Measurements from ENCODE around the gene PANX1. TPM values are rescaled to one million over a fixed set of nuclear protein-coding genes. Genes with fewer than 3 reads are reported as not detected.
A peak's percentile ranks its signal among the peaks of the same experiment; 100 is the strongest.

The PANX1 gene
- polyA plus RNA-seq, 1 of the 3 experiments (the other 2 are of a cell fraction): 11.1 TPM

- ChIA-PET POLR2A (no interaction called here), CTCF (interaction anchor here (1.1 to 2.3 kb wide), 6 partner anchors 9 to 289 kb away, joined by 3 to 9 read pairs (median 6); no protein-coding TSS in a partner anchor)
- 92% methylated on average over 1 of the region's 1 CpG for WGBS (ENCODE audit: low lambda C conversion rate)
- Histone ChIP-seq H4K20me1 (ENCODE audit: insufficient read depth) (no peaks in the 10 kb centered on the region), H3K4me2 (no peak overlapping the region), H3K4me1 (ENCODE audit: control insufficient read depth in 1 of 2, insufficient read depth in 2 of 2, low read depth in 1 of 2, low read length in 1 of 2) (peaks cover 0 to 12% of the 10 kb centered on the region in 2 experiments; a peak in 2 of 4 replicates), H3K36me3 (replicated peaks in 1 of 2; ENCODE audit: control insufficient read depth in 1 of 2, insufficient read depth in 2 of 2, low read length in 1 of 2) (peaks cover 31 to 43% of the 10 kb centered on the region in 2 experiments), H3F3A (replicated peaks; ENCODE audit: insufficient read depth) (peaks cover 17% of the 10 kb centered on the region), H3K27me3 (ENCODE audit: insufficient read depth) (no peaks in the 10 kb centered on the region), H2AFZ (ENCODE audit: low read depth) (no peak overlapping the region), H3K27ac (ENCODE audit: low read depth in 2 of 2, low read length in 1 of 2) (no peak overlapping the region; a peak in 1 of 4 replicates), H3K9ac (no peak overlapping the region), H3K79me2 (ENCODE audit: insufficient read depth) (no peaks in the 10 kb centered on the region), H3K9me2 (no peaks in the 10 kb centered on the region), H3K9me3 (no peaks in the 10 kb centered on the region), H3K4me3 (ENCODE audit: low read depth in 2 of 2, low read length in 1 of 2) (no peak overlapping the region)
- TF ChIP-seq RCOR1 (IDR thresholded peaks at IDR 0.05; ENCODE audit: low read length) (no peak), RAD21 (IDR thresholded peaks at IDR 0.05; ENCODE audit: low read length) (no peak), ZBTB33 (IDR thresholded peaks at IDR 0.05; ENCODE audit: borderline replicate concordance, low read depth) (no peak), MXI1 (IDR thresholded peaks at IDR 0.05; ENCODE audit: low read depth, low read length) (no peak), RFX5 (IDR thresholded peaks at IDR 0.05; ENCODE audit: low read length) (no peak), JUND (IDR thresholded peaks at IDR 0.05) (no peak), MEF2A (IDR thresholded peaks at IDR 0.05; ENCODE audit: borderline replicate concordance, low read depth) (no peak)
- DNase-seq: no peak
Measured at GRCh38 chr11:94184362-94184761, 55.7 kb downstream of the PANX1 start.

GRCh38 chr11:94184846-94185245 is 56.2 kb downstream of the PANX1 start:
- POLR2A ChIA-PET: no interaction called here
- DNase-seq: no peak
- TF ChIP-seq REST (IDR thresholded peaks at IDR 0.05; ENCODE audit: low read depth, low read length): no peak
- TF ChIP-seq FOSL2 (IDR thresholded peaks at IDR 0.05; ENCODE audit: borderline replicate concordance, low read depth): no peak
- no peak for TF ChIP-seq NFIC (IDR thresholded peaks at IDR 0.05; ENCODE audit: borderline replicate concordance)
- H3K79me2 ChIP-seq (ENCODE audit: insufficient read depth): no peaks in the 10 kb centered on the region
- H3K9ac ChIP-seq: no peak overlapping the region
- H3K9me2 ChIP-seq: no peaks in the 10 kb centered on the region
- peaks cover 0 to 12% of the 10 kb centered on the region in 2 experiments; a peak in 2 of 4 replicates for H3K4me1 ChIP-seq (ENCODE audit: control insufficient read depth in 1 of 2, insufficient read depth in 2 of 2, low read depth in 1 of 2, low read length in 1 of 2)
- H3K4me3 ChIP-seq (ENCODE audit: low read depth in 2 of 2, low read length in 1 of 2): no peak overlapping the region
- no peaks in the 10 kb centered on the region for H3K27me3 ChIP-seq (ENCODE audit: insufficient read depth)
- CTCF ChIA-PET: interaction anchor here (1.1 to 2.3 kb wide), 3 partner anchors 10 to 264 kb away, joined by 4 to 6 read pairs (median 5); no protein-coding TSS in a partner anchor
- H3K9me3 ChIP-seq: no peaks in the 10 kb centered on the region
- H3K4me2 ChIP-seq: peak overlapping the region; percentile 2; the same call in 1 of the 2 replicates
- H3F3A ChIP-seq (replicated peaks; ENCODE audit: insufficient read depth): peaks cover 17% of the 10 kb centered on the region
- no peaks in the 10 kb centered on the region for H4K20me1 ChIP-seq (ENCODE audit: insufficient read depth)
- peak overlapping the region; percentile 43 to 51; a peak in 3 of 4 replicates for H3K27ac ChIP-seq (ENCODE audit: low read depth in 2 of 2, low read length in 1 of 2)
- 92% methylated on average over 2 of the region's 2 CpGs for WGBS (ENCODE audit: low lambda C conversion rate)
- H2AFZ ChIP-seq (ENCODE audit: low read depth): no peak overlapping the region
- peaks cover 29 to 39% of the 10 kb centered on the region in 2 experiments for H3K36me3 ChIP-seq (replicated peaks in 1 of 2; ENCODE audit: control insufficient read depth in 1 of 2, insufficient read depth in 2 of 2, low read length in 1 of 2)
